Psoas muscle (tissue), 8 donors: Measurements from ENCODE around the gene CYP3A4. TPM values are rescaled to one million over a fixed set of nuclear protein-coding genes. Genes with fewer than 3 reads are reported as not detected.

Source experiments
- ATAC-seq, 4 donors: fragments of 200-7000 bp; cut with Tn5 transposase; one replicate each; pipeline ENCODE4 v1.9.1; 2020; ENCODE audit warnings: moderate library complexity in 3 of 4, mild to moderate bottlenecking in 2 of 4
- DNase-seq, 2 donors: peaks; one replicate each; pipeline ENCODE4 v3.0.0-alpha.2; 2020
- H3K27ac ChIP-seq: fragments of 200-600 bp; one replicate; pipeline ENCODE4 v1.8.0; 2022
- H3K27me3 ChIP-seq, 3 donors: fragments of 200-600 bp in 1 of 3; one replicate each; pipeline versions ENCODE4 v1.6.1 to v1.8.0; 2013 to 2022; ENCODE audit warnings: low read length in 2 of 3, mild to moderate bottlenecking in 2 of 3, moderate library complexity in 1 of 3; ENCODE audit not compliant: insufficient read depth in 3 of 3
- H3K36me3 ChIP-seq, 2 donors: fragments of 200-600 bp in 1 of 2; one replicate each; pipeline versions ENCODE4 v1.6.1 to v1.8.0; 2013 to 2022; ENCODE audit warnings: low read depth in 1 of 2, mild to moderate bottlenecking in 1 of 2, moderate library complexity in 1 of 2; ENCODE audit not compliant: insufficient read depth in 1 of 2
- H3K4me1 ChIP-seq: fragments of 200-600 bp; one replicate; pipeline ENCODE4 v1.8.0; 2022
- H3K4me3 ChIP-seq: fragments of 200-600 bp; one replicate; pipeline ENCODE4 v1.8.0; 2022; ENCODE audit warnings: mild to moderate bottlenecking
- H3K9me3 ChIP-seq: fragments of 200-600 bp; one replicate; pipeline ENCODE4 v1.8.0; 2022
- CTCF ChIP-seq: fragments of 200-600 bp; IDR thresholded peaks from one replicate; pipeline ENCODE4 v1.8.0; 2022; ENCODE audit warnings: antibody characterized with exemption
- WGBS, 3 donors: extraction: QIAGEN DNeasy Blood & Tissue Kit; methylation state at CpG; one replicate each; pipeline versions ENCODE4 v1.1.6 to v1.1.7; 2013; 5-methylcytosine and 5-hydroxymethylcytosine counted together
- intact Hi-C, 2 donors: fragments of 100-400 bp; cut with DNase I; formaldehyde crosslinking; loops; one replicate each; pipeline versions ENCODE4 v1.11.0 to v1.14.2; 2022
- polyA plus RNA-seq, 3 donors: library from polyadenylated mRNA; stranded (reverse); fragments of 200-250 nt; gene quantifications; one replicate each; pipeline ENCODE4 v1.2.3, GENCODE V29; 2013
- total RNA-seq, 4 donors: library from RNA; stranded (reverse); fragmentation: NEBNext Ultra II Directional in 2 of 4; extraction: Animal tissue kit (Norgen Biotek cat#: 25700) in 2 of 4; gene quantifications; one replicate each; pipeline versions ENCODE4 v1.2.1 to v1.2.4, GENCODE V29; 2021 to 2023
- donor health status: healthy with polysubstance abuse.
- donor health status: DM: no; HTN: no; CAD: no; lungs with moderate emphysema.
- donor health status: Bipolar disorder and iron deficiency.
- donor health status: healthy.
- donor health status: DM: yes; HTN: yes; CAD: no.
- donor health status: DM: no; HTN: no; CAD: no.
- donor health status: DM: no; HTN: no; CAD: no.
- donor health status: DM: yes; HTN: yes; CAD: no.

The CYP3A4 gene
- total and polyA plus RNA-seq, 7 donors = 0.08 to 4.2 (median 0.30) TPM; not detected in 1

DNA sequence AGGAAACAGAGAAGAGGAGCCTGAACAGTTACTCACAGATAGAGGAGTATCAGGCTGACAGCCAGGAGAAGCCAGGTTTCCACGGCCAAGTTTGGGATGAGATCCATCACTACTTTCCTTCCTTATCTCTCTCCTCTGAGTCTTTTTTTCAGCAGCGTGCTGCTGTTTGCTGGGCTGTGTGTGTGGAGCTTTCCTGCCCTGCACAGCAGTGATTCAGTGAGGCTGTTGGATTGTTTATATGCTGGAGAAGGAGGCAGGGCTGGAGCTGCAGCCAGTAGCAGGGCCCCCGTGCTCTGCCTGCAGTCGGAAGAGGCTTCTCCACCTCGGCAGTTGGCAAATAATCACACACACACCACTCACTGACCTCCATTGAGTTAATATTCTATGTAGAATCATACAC is 49.0 kb downstream of the CYP3A4 start, which contains the start of gene CYP3A7:
CYP3A7 (minus strand) TSS at position 210 of the 400 bp plus-strand sequence; CDS start at position 107, 103 bp downstream.
- no peak for TF ChIP-seq CTCF
- WGBS, 3 donors = 80 to 85% (median 83%) methylated on average over 5 of the region's 5 CpGs
- Histone ChIP-seq H3K27ac (no peak within 1 kb of the TSS), H3K36me3 (no peaks in the 10 kb centered on the region), H3K4me1 (peaks cover 2% of the 10 kb centered on the region), H3K4me3 (no peak within 1 kb of the TSS), H3K9me3 (no peaks in the 10 kb centered on the region), H3K27me3 (no peaks in the 10 kb centered on the region)
- DNase-seq (no peak), ATAC-seq (no peak)
- intact Hi-C loops = no loop called here

DNA sequence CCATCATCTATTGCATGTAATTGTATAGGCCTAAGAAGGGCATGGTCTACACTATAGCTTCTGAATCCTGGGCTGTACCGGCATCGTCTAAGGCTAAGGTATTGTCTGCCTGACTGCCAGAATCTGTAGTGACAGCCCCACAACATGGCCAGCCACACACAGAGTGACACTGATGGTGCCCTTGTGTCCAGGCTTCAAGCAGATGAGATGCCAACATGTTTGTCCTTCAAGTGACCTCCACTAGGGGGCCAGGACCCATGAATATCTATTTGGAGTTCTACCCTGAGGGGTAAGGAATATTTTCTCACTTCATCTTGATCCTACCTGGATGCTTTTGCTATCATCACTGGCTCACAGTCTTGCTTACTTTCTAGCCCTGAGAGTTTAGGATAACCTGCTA is 50.5 kb downstream of the CYP3A4 start:
- H3K4me1 ChIP-seq = no peaks in the 10 kb centered on the region
- H3K27me3 ChIP-seq = no peaks in the 10 kb centered on the region
- no peak overlapping the region for H3K4me3 ChIP-seq
- no peaks in the 10 kb centered on the region for H3K36me3 ChIP-seq
- no peak overlapping the region for H3K27ac ChIP-seq
- WGBS, 3 donors = 87 to 98% (median 91%) methylated on average over 2 of the region's 2 CpGs
- DNase-seq = no peak
- TF ChIP-seq CTCF = no peak
- H3K9me3 ChIP-seq = no peaks in the 10 kb centered on the region
- no peak for ATAC-seq
- intact Hi-C loops = no loop called here

DNA sequence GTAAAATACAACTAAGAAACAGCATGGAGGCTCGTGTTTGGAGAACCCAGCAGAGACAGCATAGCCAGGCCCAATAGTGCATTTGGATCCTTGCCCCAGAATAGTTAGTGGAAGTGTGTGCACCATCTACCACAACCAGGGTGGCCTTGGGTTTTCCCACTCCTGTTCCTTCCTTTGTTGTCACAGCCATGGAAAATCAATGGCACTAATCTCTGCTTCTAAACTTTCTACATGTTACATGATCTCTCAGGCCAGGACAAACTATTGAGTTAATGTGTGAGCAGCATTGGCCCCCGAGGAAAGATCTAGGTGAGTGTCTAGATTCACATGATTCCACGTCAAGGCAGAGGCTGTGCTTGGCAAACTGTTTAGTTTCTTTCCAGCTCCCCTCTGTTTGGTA is 51.0 kb downstream of the CYP3A4 start:
- ATAC-seq (no peak), DNase-seq (no peak)
- Histone ChIP-seq H3K4me1 (no peaks in the 10 kb centered on the region), H3K27ac (no peak overlapping the region), H3K36me3 (no peaks in the 10 kb centered on the region), H3K9me3 (no peaks in the 10 kb centered on the region), H3K4me3 (no peak overlapping the region), H3K27me3 (no peaks in the 10 kb centered on the region)
- intact Hi-C loops = no loop called here
- no peak for TF ChIP-seq CTCF
- 83 to 91% (median 86%) methylated on average over 3 of the region's 3 CpGs for WGBS, 3 donors

- Histone ChIP-seq H3K27ac (no peak overlapping the region), H3K27me3 (no peaks in the 10 kb centered on the region), H3K9me3 (no peaks in the 10 kb centered on the region), H3K4me1 (no peaks in the 10 kb centered on the region), H3K4me3 (no peak overlapping the region), H3K36me3 (no peaks in the 10 kb centered on the region)
- TF ChIP-seq CTCF = no peak
- DNase-seq (no peak), ATAC-seq (no peak)
- WGBS, 3 donors = 95 to 97% (median 97%) methylated on average over 4 of the region's 4 CpGs
- intact Hi-C loops = no loop called here
These were observed 52.2 kb downstream of the CYP3A4 start for GRCh38 chr7:99731638-99732374.

DNA sequence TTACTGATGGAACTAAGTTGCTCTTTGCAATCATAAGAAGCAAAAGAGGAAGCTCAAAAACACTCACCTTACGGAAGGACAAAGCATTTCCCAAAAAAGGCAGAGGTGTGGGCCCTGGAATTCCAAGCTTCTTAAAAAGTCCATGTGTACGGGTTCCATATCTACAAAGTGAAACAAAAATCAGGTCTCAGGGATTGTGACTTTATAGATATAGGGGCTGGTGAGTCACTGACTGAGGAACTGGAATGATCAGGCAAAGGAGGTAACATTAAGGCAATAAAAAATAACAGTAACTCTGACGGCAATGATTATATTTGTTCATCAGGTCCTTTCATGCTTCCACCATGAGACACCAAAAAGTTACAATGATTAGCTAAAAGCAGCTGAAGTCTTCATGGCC is 53.0 kb downstream of the CYP3A4 start:
- no peak for ATAC-seq
- TF ChIP-seq CTCF = no peak

More for the DNA sequence above, 53.0 kb downstream of the CYP3A4 start:
- Histone ChIP-seq H3K4me3 (no peak overlapping the region), H3K36me3 (no peaks in the 10 kb centered on the region), H3K27ac (no peak overlapping the region), H3K27me3 (no peaks in the 10 kb centered on the region), H3K4me1 (no peaks in the 10 kb centered on the region), H3K9me3 (no peaks in the 10 kb centered on the region)
- intact Hi-C loops = no loop called here
- WGBS, 3 donors = 90 to 94% (median 91%) methylated on average over 3 of the region's 3 CpGs
- no peak for DNase-seq
